ENCODE results near the gene LRRK2. TPM values are rescaled to one million over a fixed set of nuclear protein-coding genes. Genes with fewer than 3 reads are reported as not detected.

The LRRK2 gene
- total and polyA plus RNA-seq, 2 of the 13 experiments (the other 11 are each of a cell fraction or from before 2014, with no cell fraction given): not detected

GRCh38 chr12:40248034-40248433 lies 23.2 kb downstream of the LRRK2 start:
- TF ChIP-seq ELK4 (CRISPR knock-in tag; IDR thresholded peaks at IDR 0.05; ENCODE audit: borderline replicate concordance) (no peak), BRD4 (CRISPR knock-in tag; IDR thresholded peaks at IDR 0.05) (no peak), MYC (CRISPR knock-in tag; IDR thresholded peaks at IDR 0.05; ENCODE audit: borderline replicate concordance) (no peak), NCOA5 (CRISPR knock-in tag; IDR thresholded peaks at IDR 0.05) (no peak), ZNF747 (CRISPR knock-in tag; IDR thresholded peaks at IDR 0.05; ENCODE audit: borderline replicate concordance) (no peak), GATAD1 (CRISPR knock-in tag; IDR thresholded peaks at IDR 0.05) (no peak), TSC22D2 (CRISPR knock-in tag; IDR thresholded peaks at IDR 0.05; ENCODE audit: borderline replicate concordance) (no peak), HNRNPUL1 (IDR thresholded peaks at IDR 0.05; ENCODE audit: low read depth, low read length) (no peak), KDM2A (CRISPR knock-in tag; IDR thresholded peaks at IDR 0.05; ENCODE audit: borderline replicate concordance, low read depth) (no peak), TAF1 (CRISPR knock-in tag; IDR thresholded peaks at IDR 0.05) (no peak), ZNF441 (CRISPR knock-in tag; IDR thresholded peaks at IDR 0.05; ENCODE audit: borderline replicate concordance) (no peak)
- no peak overlapping the region for H3K9ac ChIP-seq (ENCODE audit: insufficient read depth, low read depth, low read length)
- no peaks in the 10 kb centered on the region for H3K36me3 ChIP-seq (replicated peaks in 1 of 2; ENCODE audit: control insufficient read depth in 1 of 2, insufficient read depth in 2 of 2, low read length in 2 of 2)
- no peaks in the 10 kb centered on the region for H3K79me2 ChIP-seq (ENCODE audit: insufficient read depth, low read length)
- no peak overlapping the region for H2AFZ ChIP-seq (ENCODE audit: low read length)
- H3K27me3 ChIP-seq (ENCODE audit: control insufficient read depth in 1 of 2, insufficient read depth in 2 of 2, low read length in 2 of 2): no peaks in the 10 kb centered on the region; a peak in 1 of 5 replicates
- FAIRE-seq (no peak), ATAC-seq (no peak), DNase-seq (ENCODE audit: low spot score) (no peak)
- no peaks in the 10 kb centered on the region for H3K9me3 ChIP-seq (ENCODE audit: low read length)
- no TSS peak for BruUV-seq (replicated peaks)
- in situ Hi-C loops (cut with HindIII; ENCODE audit: extremely low pct_ligation_motif_present, low pct_unique_long_range_greater_than_20kb): no loop called here
- H3K27ac ChIP-seq (ENCODE audit: extremely low read length, insufficient read depth, low read length): no peak overlapping the region
- H3K4me1 ChIP-seq (ENCODE audit: insufficient read depth, low read length): no peaks in the 10 kb centered on the region
- POLR2A ChIA-PET: no interaction called here
- no peaks in the 10 kb centered on the region for H4K20me1 ChIP-seq (ENCODE audit: insufficient read depth, low read length)
- intact Hi-C loops (cut with micrococcal nuclease; ENCODE audit: unreplicated experiment): loop anchor here (10.0 kb wide), 1 partner anchor 67 kb away; no protein-coding TSS in a partner anchor
- no peak overlapping the region for H3K4me2 ChIP-seq (ENCODE audit: low read depth, low read length)
- H3K4me3 ChIP-seq (replicated peaks in 1 of 3; ENCODE audit: insufficient read depth in 1 of 3, low read depth in 2 of 3, low read length in 3 of 3): no peak overlapping the region
- CTCF ChIA-PET (ENCODE audit: low intra/inter-chr PET ratio, low total read pairs): no interaction called here
- 0% methylated on average over 1 of the region's 1 CpG for WGBS (ENCODE audit: low lambda C conversion rate)
